HCT116 (cell line): ENCODE measurements around the gene TNNT2. TPM values are rescaled to one million over a fixed set of nuclear protein-coding genes. Genes with fewer than 3 reads are reported as not detected.

ENCODE experiments used
- ATAC-seq: fragments of 200-7000 bp; cut with Tn5 transposase; 2 replicates; pipeline ENCODE4 v1.9.1; 2020; ENCODE audit warnings: mild to moderate bottlenecking, moderate library complexity
- BruUV-seq: library from RNA; stranded (reverse); fragments of 400-500 nt; replicated peaks from 2 replicates; lab custom pipeline; 2021; lab: Mats Ljungman, UMichigan
- CTCF ChIA-PET: fragments of 300-600 bp; sonication (Branson Sonifier 250); formaldehyde crosslinking; loops from one replicate; lab custom pipeline; 2021; ENCODE audit warnings: antibody characterized with exemption; lab: Charles Lee
- POLR2A ChIA-PET: fragments of 300-600, 350-600 bp; sonication (Branson Sonifier 250); formaldehyde crosslinking; loops from one replicate; lab custom pipeline; 2021; ENCODE audit warnings: antibody characterized with exemption; lab: Charles Lee
- RAD21 ChIA-PET, 2 experiments: fragments of 300-600 bp; sonication (Branson Sonifier 250); formaldehyde crosslinking; loops; one replicate each; lab custom pipeline; 2023; ENCODE audit warnings: low total read pairs in 2 of 2; ENCODE audit not compliant: uncharacterized antibody in 2 of 2, unreplicated experiment in 2 of 2, low non-redundant PET in 1 of 2; lab: Charles Lee
- DNase-seq: peaks from one replicate; pipeline ENCODE4 v3.0.0-alpha.2; 2010; ENCODE audit warnings: low read depth, low spot score
- H2AFZ ChIP-seq: fragments of 200-600 bp; shearing (Covaris generic), sonication (generic); 2 replicates; pipeline ENCODE4 v1.6.1; 2017; ENCODE audit warnings: low read depth, mixed run types, mixed read lengths, antibody characterized with exemption, low read length; ENCODE audit not compliant: poor library complexity, severe bottlenecking
- H3K27ac ChIP-seq: 2 replicates; pipeline ENCODE4 v1.5.1; 2012; ENCODE audit warnings: low read depth, low read length
- H3K27me3 ChIP-seq: fragments of 200-600 bp; sonication (generic); 2 replicates; pipeline ENCODE4 v1.6.1; 2016; ENCODE audit warnings: mixed run types, low read length, mixed read lengths; ENCODE audit not compliant: insufficient read depth
- H3K36me3 ChIP-seq, 2 experiments: fragments of 200-500 bp in 1 of 2; fragments of 200-600 bp in 1 of 2; sonication (Bioruptor generic) in 1 of 2; sonication (generic) in 1 of 2; 2 replicates each; pipeline versions ENCODE4 v1.5.1 to v1.6.1; 2014 to 2016; ENCODE audit warnings: low read length in 2 of 2, inconsistent platforms in 1 of 2, mixed read lengths in 1 of 2, mixed run types in 1 of 2; ENCODE audit not compliant: insufficient read depth in 2 of 2, control insufficient read depth in 1 of 2
- H3K4me1 ChIP-seq, 2 experiments: fragments of 200-600 bp in 1 of 2; sonication (generic) in 1 of 2; 2 replicates each; pipeline versions ENCODE4 v1.5.1 to v1.6.1; 2012 to 2017; ENCODE audit warnings: low read length in 2 of 2, inconsistent platforms in 1 of 2, mild to moderate bottlenecking in 1 of 2, mixed read lengths in 1 of 2, mixed run types in 1 of 2, moderate library complexity in 1 of 2; ENCODE audit not compliant: insufficient read depth in 2 of 2, control insufficient read depth in 1 of 2
- H3K4me2 ChIP-seq: fragments of 200-600 bp; sonication (generic); 2 replicates; pipeline ENCODE4 v1.6.1; 2017; ENCODE audit warnings: mixed run types, low read length, mixed read lengths
- H3K4me3 ChIP-seq, 2 experiments: fragments of 200-600 bp in 1 of 2; sonication (generic) in 1 of 2; replicated peaks in 1 of 2; 2 replicates each; pipeline ENCODE4 v1.5.1; 2011 to 2016; ENCODE audit warnings: low read length in 2 of 2, control low read depth in 1 of 2, low read depth in 1 of 2, mild to moderate bottlenecking in 1 of 2, mixed read lengths in 1 of 2, mixed run types in 1 of 2
- H3K79me2 ChIP-seq: fragments of 200-600 bp; sonication (generic); 2 replicates; pipeline ENCODE4 v1.6.1; 2017; ENCODE audit warnings: mild to moderate bottlenecking, mixed run types, low read length, moderate library complexity, mixed read lengths; ENCODE audit not compliant: insufficient read depth
- H3K9ac ChIP-seq: fragments of 200-600 bp; sonication (generic); 2 replicates; pipeline ENCODE4 v1.6.1; 2016; ENCODE audit warnings: low read length, mixed read lengths
- H3K9me2 ChIP-seq: fragments of 200-600 bp; sonication (generic), shearing (Covaris generic); 2 replicates; pipeline ENCODE4 v1.6.1; 2017; ENCODE audit warnings: mixed run types, mild to moderate bottlenecking, moderate library complexity; ENCODE audit not compliant: insufficient read depth
- H3K9me3 ChIP-seq, 2 experiments: fragments of 200-500 bp in 1 of 2; fragments of 200-600 bp in 1 of 2; sonication (Bioruptor generic) in 1 of 2; sonication (generic) in 1 of 2; 2 replicates each; pipeline ENCODE4 v1.6.1; 2014 to 2017; ENCODE audit warnings: low read length in 2 of 2, mixed read lengths in 2 of 2, inconsistent platforms in 1 of 2, low read depth in 1 of 2, mild to moderate bottlenecking in 1 of 2, mixed run types in 1 of 2, moderate library complexity in 1 of 2; ENCODE audit not compliant: control insufficient read depth in 1 of 2, insufficient read depth in 1 of 2
- H4K20me1 ChIP-seq: fragments of 200-600 bp; sonication (generic), shearing (Covaris generic); 2 replicates; pipeline ENCODE4 v1.6.1; 2017; ENCODE audit warnings: mixed run types, mild to moderate bottlenecking, moderate library complexity; ENCODE audit not compliant: insufficient read depth
- ATF3 ChIP-seq: IDR thresholded peaks from 2 replicates; pipeline ENCODE4 v1.6.1; 2012
- CEBPB ChIP-seq: IDR thresholded peaks from 2 replicates; pipeline ENCODE4 v1.6.1; 2012; ENCODE audit warnings: low read depth
- CTCF ChIP-seq, 3 experiments: fragments of 200-600 bp in 1 of 3; sonication (generic) in 1 of 3; IDR thresholded peaks in 2 of 3; conservative IDR thresholded peaks in 1 of 3; 2 replicates each; pipeline ENCODE4 v1.5.1; 2012 to 2017; ENCODE audit warnings: low read depth in 2 of 3, low read length in 2 of 3, antibody characterized with exemption in 1 of 3, borderline replicate concordance in 1 of 3, control low read depth in 1 of 3, mild to moderate bottlenecking in 1 of 3, mixed read lengths in 1 of 3, mixed run types in 1 of 3, moderate library complexity in 1 of 3; ENCODE audit not compliant: insufficient read depth in 1 of 3
- ELF1 ChIP-seq: IDR thresholded peaks from 2 replicates; pipeline ENCODE4 v1.6.1; 2012; ENCODE audit warnings: low read depth, borderline replicate concordance
- EZH2phosphoT487 ChIP-seq: fragments of 200-600 bp; IDR thresholded peaks from 2 replicates; pipeline ENCODE4 v1.6.1; 2018; ENCODE audit warnings: antibody characterized with exemption, borderline replicate concordance
- FOSL1 ChIP-seq: IDR thresholded peaks from 2 replicates; pipeline ENCODE4 v1.6.1; 2012; ENCODE audit warnings: low read depth
- JUND ChIP-seq: IDR thresholded peaks from 2 replicates; pipeline ENCODE4 v1.6.1; 2012
- MAX ChIP-seq: IDR thresholded peaks from 2 replicates; pipeline ENCODE4 v1.6.1; 2012
- POLR2A ChIP-seq: IDR thresholded peaks from 2 replicates; pipeline ENCODE4 v1.7.0; 2011; ENCODE audit warnings: borderline replicate concordance; ENCODE audit not compliant: insufficient read depth, insufficient read length; ENCODE audit errors: extremely low read depth
- POLR2AphosphoS5 ChIP-seq: IDR thresholded peaks from 2 replicates; pipeline ENCODE4 v1.6.1; 2011; ENCODE audit warnings: mild to moderate bottlenecking, low read depth, low read length, moderate library complexity
- RAD21 ChIP-seq: IDR thresholded peaks from 2 replicates; pipeline ENCODE4 v1.6.1; 2012; ENCODE audit warnings: low read depth, mild to moderate bottlenecking
- REST ChIP-seq: IDR thresholded peaks from 2 replicates; pipeline ENCODE4 v1.6.1; 2012; ENCODE audit warnings: low read depth
- SIN3A ChIP-seq: IDR thresholded peaks from 2 replicates; pipeline ENCODE4 v1.6.1; 2012; ENCODE audit warnings: low read depth
- SRF ChIP-seq: IDR thresholded peaks from 2 replicates; pipeline ENCODE4 v1.6.1; 2012; ENCODE audit warnings: low read depth
- ZBTB33 ChIP-seq: IDR thresholded peaks from 2 replicates; pipeline ENCODE4 v1.6.1; 2011; ENCODE audit warnings: mild to moderate bottlenecking, low read length, moderate library complexity; ENCODE audit not compliant: insufficient replicate concordance; ENCODE audit errors: extremely low read depth
- ZFX ChIP-seq: fragments of 450-650 bp; IDR thresholded peaks from 2 replicates; pipeline ENCODE4 v1.6.1; 2017
- intact Hi-C: fragments of 100-400 bp; cut with micrococcal nuclease; formaldehyde crosslinking; loops from 2 replicates; pipeline ENCODE4 v1.10.0; 2022
- total RNA-seq: library from RNA; stranded (reverse); gene quantifications from one replicate; pipeline ENCODE4 v1.2.1, GENCODE V29; 2021; ENCODE audit not compliant: unreplicated experiment

TNNT2 gene
- total RNA-seq, 1 experiment from 2014 or later, result 2.0 TPM

GRCh38 chr1:201381130-201381529 is 3.6 kb upstream of the TNNT2 start:
- H3K4me3 ChIP-seq, result no peak overlapping the region
- H3K4me2 ChIP-seq, result no peak overlapping the region
- no peaks in the 10 kb centered on the region for H3K9me2 ChIP-seq
- CTCF ChIA-PET, result no interaction called here
- RAD21 ChIA-PET, result no interaction called here
- BruUV-seq, result no TSS peak
- ATAC-seq (no peak), DNase-seq (no peak)
- no peak overlapping the region for H2AFZ ChIP-seq
- H3K9ac ChIP-seq, result no peak overlapping the region
- peaks cover 5 to 13% of the 10 kb centered on the region in 2 experiments; a peak in 3 of 4 replicates for H3K4me1 ChIP-seq
- H3K27me3 ChIP-seq, result no peaks in the 10 kb centered on the region
- H4K20me1 ChIP-seq, result no peaks in the 10 kb centered on the region; the same call in 1 of the 2 replicates
- H3K79me2 ChIP-seq, result no peaks in the 10 kb centered on the region
- TF ChIP-seq ELF1, result no peak
- TF ChIP-seq EZH2phosphoT487, result no peak
- TF ChIP-seq RAD21, result no peak
- TF ChIP-seq ZFX, result no peak
- TF ChIP-seq ATF3, result no peak
- no peak for TF ChIP-seq MAX
- TF ChIP-seq CEBPB, result no peak
- no peak for TF ChIP-seq SIN3A
- no peak for TF ChIP-seq SRF
- no peak for TF ChIP-seq POLR2A
- no peak for TF ChIP-seq ZBTB33
- TF ChIP-seq CTCF (IDR thresholded peaks at IDR 0.05 in 2 of 3, conservative IDR thresholded peaks at IDR 0.05 in 1 of 3; ENCODE audit: borderline replicate concordance in 1 of 3, insufficient read depth in 1 of 3, low read depth in 2 of 3, low read length in 2 of 3), result no peak
- TF ChIP-seq FOSL1, result no peak
- TF ChIP-seq JUND, result no peak
- TF ChIP-seq REST, result no peak
- TF ChIP-seq POLR2AphosphoS5, result no peak; the same call in 1 of the 2 replicates
- H3K27ac ChIP-seq, result no peak overlapping the region
- peaks cover 2 to 31% of the 10 kb centered on the region in 2 experiments; a peak in 2 of 4 replicates for H3K36me3 ChIP-seq
- intact Hi-C loops, result no loop called here
- POLR2A ChIA-PET, result no interaction called here
- H3K9me3 ChIP-seq, result no peaks in the 10 kb centered on the region
